Measurements from ENCODE around the gene VWA1.
"Not testable (repeated sequence)": the region's sequence is repeated elsewhere in the genome, so short reads cannot be mapped to it uniquely, and the experiment has no call there.

Gene VWA1

DNA sequence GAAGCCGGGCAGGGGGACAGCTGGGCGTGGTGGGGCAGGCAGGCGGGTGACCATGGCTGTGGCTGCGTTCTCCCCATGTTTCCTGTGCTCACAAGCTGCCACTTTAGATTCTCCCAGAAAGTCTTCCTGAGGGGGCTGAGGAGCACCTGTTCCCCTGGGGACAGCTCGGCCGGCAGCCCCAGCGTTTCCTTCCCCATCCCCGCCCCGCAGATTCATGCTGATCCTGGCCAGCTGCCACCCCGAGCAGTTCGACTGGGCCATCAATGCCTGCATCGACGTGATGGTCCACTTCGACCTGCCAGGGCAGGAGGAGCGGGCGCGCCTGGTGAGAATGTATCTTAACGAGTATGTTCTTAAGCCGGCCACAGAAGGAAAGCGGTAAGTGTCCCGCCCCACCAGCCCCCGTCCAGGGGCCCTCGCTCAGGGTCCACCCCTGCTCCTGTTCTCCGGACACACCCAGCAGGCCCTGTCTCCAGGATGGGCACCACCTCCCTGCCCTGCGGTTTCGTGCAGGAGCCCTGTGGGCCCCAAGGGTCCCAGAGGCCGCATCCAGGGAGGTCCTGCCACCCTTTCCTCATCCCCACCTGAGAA is 25.1 kb downstream of the VWA1 start:
- no peak for DNase-seq

DNA sequence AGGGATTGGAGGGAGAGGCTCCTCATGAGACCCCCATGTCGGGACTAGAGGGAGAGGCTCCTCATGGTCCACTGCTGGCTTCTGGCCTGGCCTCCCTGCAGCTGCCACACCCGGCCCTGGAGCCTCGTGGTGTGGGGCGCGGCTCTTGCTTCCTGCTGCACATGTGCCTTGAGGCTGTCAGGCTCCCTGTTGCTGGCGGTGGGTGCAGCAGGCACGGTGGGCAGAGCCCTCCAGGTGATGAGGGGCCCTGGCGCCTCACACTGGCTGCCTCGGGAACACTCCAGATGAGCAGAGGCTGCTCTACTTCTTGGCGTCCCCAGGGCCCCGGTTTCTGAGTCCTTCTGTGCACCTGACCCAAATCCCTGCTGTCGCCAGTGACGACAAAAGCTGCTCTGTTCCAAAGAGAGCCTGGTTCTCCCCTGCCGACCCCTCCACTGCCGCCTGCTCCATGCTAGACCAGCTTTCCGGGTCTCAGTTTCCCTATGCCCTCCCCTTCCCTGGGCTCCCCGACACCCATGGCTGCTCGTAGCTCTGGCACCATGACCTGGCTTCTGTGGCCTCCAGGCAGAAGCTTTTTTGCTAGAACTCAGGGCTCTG is 26.3 kb downstream of the VWA1 start:
- no peak for DNase-seq

DNA sequence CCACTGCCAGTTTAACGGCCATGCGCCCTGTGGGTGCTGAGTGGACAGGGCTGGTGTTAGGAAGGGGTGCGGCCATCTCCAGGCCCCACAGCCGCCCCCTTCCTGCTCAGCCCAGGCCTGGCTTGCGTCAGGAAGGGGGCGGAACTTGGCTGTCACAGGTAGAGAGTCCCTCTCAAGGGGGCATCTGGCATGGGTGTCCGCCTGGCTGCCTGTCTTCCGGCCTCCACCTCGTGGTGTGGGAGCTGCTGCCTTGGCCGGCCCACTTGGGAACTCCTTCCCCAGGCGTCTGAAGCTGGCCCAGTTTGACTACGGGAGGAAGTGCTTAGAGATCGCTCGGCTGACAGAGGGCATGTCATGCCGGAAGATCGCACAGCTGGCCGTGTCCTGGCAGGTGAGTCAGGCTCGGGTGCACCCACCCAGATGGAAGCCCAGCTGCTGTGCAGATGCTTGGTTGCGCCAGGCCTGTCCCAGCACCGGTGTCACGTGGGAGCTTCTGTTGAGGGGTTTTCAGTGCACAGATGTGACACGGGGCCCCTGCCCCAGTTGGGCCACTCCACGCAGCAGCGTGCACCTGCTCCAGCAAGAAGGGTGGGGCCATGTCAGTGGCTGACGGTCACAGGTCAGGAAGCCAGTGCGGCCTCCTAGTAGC is 27.0 kb downstream of the VWA1 start:
- no peak for DNase-seq

DNA sequence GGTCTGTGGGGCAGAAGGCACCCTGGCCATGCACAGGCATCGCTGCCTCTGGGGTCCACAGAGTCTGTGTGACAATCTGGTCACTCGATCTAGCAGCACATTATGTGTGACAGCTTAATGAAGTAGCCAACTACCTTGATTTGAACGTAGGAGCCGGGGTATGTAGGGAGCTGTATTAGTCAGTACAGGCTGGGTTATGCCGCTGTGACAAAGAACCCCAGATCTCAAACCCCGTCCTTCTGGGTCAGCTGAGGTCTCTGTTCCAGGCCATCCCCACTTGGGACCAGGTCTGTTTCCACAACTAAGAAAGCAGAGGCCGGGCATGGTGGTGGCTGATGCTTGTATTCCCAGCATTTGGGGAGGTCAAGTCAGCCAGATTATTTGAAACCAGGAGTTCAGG is 27.8 kb downstream of the VWA1 start:
- no peak for DNase-seq

DNA sequence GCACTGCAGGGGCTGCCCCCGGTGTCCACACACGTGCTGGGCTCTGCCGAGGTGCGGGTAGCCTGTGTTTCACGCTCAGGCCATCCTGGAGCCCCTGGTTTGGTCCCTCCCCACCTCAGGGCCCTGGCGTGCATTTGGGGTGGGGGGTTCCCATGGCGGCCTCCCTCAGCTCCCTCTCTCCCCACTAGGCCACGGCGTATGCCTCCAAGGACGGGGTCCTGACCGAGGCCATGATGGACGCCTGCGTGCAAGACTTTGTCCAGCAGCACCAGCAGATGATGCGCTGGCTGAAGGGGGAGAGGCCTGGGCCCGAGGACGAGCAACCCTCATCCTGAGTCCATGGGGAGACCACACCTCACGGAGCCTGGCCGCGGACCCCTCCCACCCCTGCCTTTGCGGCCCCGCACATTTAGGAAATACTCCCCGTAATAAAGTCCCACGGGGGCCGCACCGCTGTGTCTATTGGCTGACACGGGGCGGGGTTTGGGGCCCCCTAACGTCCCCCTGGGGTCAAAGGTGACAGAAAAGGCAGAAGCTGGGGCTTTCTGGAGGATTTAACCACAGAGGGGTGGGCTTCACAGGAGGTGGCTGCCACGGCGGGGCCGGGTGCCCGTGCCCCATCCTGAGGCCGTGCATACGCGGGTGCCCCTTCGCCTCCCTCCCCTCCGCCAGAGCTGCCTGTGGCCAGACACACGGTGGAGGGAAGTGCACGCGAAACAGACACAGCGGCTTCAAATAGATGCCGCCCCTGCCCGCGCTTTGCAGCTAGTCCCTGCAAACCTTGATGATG is 32.9 kb downstream of the VWA1 start:
- not testable (repeated sequence) for DNase-seq

DNA sequence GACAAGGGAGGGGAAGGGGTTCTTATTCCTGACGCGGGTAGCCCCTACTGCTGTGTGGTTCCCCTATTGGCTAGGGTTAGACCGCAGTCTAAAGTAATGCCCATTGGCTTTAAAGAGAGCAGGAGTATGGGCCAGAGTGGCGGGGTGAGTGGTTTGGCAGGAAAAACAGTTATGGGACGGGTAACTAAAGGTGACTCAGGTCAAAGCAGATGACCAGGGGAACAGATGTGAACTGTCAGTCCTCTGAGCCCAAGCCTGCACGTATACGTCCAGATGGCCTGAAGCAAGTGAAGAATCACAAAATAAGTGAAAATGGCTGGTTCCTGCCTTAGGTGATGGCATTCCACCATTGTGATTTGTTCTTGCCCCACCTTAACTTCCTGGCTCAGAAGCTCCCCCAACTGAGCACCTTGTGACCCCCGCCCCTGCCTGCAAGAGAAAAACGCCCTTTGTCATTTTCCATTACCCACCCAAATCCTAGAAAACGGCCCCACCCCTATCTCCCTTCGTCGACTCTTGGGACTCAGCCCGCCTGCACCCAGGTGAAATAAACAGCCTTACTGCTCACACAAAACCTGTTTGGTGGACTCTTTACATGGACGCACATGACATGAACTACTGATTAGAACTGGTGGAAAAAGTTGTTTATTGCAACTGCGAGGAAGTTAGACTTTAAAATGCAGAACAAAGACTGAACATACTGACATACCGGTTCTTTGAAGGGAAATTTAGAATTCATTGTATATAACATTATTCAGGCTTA is 35.3 kb downstream of the VWA1 start:
- DNase-seq: no peak

DNA sequence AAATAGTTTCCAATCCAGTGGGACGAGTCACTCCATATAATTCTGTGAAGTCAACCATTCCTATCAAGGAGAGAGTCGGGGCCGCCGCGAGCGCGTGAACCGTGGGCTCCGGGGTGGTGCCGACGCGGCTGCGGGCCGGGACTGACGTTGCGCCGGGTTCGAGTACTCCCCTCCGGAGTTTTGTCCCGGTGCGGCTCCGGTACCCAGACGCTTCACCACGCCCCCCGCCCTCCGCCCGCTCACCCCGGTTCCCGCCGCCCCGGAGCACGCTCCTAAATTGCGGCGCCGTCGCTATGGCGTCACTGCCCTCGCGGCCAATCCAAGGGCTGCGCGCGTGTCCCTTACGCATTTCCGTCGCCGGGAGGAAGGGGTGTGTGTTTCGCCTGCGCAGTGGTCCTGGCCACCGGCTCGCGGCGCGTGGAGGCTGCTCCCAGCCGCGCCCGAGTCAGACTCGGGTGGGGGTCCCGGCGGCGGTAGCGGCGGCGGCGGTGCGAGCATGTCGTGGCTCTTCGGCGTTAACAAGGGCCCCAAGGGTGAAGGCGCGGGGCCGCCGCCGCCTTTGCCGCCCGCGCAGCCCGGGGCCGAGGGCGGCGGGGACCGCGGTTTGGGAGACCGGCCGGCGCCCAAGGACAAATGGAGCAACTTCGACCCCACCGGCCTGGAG is 36.0 kb downstream of the VWA1 start, which contains the start of gene ATAD3B:
TSS of gene ATAD3B (plus strand) at position 377 of the 664 bp plus-strand sequence. CDS start at position 497, 120 bp downstream.
- DNase-seq: peak; percentile 79

DNA sequence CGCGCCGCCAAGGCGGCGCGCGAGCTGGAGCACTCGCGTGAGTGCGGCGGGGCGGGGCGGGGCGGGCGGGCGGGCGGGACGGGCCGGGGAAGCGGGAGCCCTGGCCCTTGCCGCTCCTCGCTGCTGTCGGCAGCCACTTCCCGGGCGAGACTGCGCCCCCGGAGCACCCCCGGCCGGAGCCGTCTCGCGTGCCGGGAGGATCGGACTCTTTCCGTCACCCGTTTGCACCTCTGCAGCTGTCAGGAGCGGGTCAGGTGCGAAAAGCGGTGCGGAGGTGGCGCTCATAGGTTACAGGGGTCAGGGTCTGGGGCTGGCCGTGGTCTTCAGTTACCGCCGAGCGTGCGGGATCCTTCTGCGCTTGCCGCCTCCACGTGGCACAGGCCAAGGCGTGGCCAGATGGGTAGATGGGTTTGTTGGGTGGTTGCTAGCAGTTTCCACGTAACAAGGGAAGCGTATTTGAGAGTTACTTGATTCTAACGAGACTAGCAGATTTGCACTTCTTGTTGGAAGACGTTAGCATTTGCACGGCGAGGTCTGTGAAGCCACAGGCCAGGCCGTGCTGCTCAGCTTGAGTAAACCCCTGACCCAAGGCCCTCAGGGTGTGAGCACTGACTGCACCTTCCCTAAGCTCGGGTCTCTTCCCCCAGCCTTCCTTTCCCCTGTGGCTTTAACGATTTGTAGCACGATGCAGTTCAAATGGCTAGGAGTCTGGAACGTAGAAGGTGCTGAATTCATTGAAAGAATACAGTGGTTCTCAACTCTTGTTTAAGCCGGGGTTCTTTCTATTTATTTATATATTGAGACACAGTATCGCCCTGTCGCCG is 36.8 kb downstream of the VWA1 start:
- DNase-seq: not testable (repeated sequence)

DNA sequence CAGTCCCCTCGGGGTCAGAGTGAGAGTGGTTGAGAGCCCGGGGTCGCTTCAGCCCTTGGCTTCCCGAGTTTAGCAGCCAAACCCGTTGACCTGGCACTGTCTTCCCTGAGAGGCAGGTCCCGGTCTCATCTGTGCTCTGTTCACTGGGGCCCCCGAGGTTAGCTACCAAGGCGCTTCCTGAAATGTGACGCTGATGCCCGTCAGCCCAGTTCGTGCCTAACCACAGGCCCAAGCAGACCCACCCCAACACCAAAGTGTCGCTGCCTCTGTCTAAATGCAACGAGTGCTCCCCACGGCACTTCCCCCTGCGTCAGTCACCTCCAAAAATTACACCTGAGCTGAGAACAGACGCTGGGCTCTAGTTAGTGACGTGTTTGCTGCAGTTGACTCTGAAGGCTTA is 40.5 kb downstream of the VWA1 start:
- not testable (repeated sequence) for DNase-seq

DNA sequence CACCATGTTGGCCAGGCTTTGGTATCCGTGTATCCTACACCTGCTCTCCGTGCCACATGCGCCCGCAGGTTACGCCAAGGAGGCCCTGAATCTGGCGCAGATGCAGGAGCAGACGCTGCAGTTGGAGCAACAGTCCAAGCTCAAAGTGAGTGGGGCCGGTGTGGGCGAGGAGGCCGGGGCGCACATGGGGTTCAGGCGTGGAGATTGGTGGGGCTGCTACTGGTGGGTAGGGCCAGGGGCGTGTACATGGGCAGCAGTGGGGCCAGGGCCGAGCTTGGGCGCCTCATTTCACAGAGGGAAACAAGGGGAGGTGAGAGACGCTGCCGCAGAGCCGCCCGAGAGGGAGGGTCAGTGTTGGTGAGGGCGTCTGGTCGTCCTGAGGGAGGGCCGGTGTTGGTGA is 41.7 kb downstream of the VWA1 start:
- DNase-seq: no peak

DNA sequence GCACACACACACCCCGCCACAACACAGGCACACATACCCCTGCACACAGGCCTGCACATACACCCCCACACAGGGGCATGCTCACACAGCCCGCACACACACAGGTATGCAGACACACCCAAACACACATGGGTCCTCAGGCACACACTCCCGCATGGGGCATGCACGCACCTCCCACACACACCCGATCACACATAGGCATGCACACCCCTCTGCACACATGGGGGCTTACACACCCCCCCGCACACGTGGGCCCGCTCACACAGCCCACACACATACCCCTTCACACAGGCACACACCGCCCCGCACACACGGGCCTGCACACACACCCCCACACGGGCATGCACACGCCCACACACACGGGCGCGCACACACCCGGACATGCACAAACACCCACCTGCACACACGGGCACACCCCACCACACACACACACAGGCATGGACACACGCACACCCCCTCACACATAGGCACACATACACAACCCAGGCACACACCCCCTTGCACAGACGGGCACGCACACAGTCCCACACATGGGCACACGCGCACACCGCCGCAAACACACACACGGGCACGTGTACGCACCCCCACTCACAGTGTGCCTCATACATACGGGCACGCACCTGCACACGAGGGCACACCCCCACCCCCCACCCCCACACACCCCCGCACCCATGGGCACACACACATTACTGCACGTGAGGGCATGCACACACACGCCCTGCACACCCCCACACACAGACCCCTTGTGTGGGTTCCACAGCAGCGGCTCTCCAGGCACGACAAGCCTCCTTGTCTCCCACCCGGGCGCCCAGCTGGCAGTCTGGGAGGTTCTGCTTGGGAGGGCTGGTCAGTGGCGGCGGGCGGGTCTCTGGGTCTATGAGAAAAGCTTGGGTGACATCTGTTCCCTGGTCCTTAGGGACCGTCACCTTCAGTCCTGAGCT is 44.3 kb downstream of the VWA1 start:
- no peak for DNase-seq

DNA sequence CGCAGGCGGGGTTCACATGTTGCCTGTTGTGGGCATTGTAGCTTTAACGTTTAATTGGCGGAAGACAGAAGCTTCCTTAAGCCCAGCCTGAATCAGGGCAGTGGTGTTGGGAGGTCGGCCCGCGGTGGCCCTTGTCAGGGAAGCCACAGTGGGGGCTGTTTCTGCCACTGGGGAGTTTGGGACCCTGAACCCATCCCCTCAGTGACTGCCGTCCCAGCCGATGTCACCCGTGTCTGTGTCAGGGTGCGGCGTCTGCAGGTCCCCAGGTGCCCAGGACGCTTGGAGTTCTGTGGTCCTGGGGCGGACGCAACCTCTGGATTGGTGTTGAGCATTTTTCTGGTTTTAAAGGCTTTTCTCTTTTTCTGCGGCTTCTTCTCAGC is 45.0 kb downstream of the VWA1 start:
- not testable (repeated sequence) for DNase-seq

DNA sequence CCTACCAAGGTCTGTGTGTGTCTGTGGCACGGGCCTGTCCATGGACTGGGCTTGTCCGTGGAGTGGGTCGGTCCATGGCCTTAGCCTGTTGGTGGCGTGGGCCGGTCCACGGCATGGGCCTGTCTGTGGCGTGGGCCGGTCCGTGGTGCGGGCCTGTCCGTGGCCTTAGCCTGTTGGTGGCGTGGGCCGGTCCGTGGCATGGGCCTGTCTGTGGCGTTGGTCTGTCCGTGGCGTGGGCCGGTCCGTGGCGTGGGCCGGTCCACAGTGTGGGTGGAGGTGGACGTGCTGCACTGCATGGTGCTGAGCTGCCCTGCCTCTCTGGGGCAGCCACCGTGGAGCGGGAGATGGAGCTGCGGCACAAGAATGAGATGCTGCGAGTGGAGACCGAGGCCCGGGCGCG is 46.3 kb downstream of the VWA1 start:
- DNase-seq: not testable (repeated sequence)

DNA sequence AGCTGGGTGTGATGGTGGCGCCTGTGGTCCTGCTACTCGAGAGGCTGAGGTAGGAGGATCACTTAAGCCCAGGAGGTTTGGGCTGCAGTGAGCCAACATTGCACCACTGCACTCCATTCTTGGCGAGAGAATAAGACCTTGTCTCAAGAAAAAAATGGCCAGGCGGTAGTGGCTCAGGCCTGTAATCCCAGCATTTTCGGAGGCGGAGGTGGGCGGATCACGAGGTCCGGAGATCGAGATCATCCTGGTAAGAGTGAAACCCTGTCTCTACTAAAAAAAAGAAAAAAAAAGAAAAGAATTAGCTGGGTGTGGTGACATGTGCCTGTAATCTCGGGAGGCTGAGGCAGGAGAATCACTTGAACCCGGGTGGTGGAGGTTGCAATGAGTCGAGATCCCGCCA is 47.4 kb downstream of the VWA1 start:
- no peak for DNase-seq

DNA sequence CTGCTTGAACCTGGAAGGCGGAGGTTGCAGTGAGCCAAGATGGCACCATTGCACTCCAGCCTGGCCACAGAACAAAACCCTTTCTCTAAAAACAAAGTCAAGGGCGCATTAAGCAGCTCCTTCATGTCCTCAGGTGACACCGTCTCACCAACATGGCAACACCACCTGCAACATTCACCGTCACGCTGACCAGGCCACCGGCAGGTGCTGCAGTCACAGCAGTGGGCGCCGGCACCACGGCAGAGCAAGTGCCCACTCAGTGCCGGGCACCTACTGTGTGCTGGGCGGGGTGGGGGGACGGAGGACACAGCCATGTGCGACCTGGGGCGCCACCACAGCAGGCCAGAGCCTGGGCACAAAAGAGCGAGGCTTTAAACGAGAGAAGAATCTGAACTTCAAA is 48.2 kb downstream of the VWA1 start:
- no peak for DNase-seq

DNA sequence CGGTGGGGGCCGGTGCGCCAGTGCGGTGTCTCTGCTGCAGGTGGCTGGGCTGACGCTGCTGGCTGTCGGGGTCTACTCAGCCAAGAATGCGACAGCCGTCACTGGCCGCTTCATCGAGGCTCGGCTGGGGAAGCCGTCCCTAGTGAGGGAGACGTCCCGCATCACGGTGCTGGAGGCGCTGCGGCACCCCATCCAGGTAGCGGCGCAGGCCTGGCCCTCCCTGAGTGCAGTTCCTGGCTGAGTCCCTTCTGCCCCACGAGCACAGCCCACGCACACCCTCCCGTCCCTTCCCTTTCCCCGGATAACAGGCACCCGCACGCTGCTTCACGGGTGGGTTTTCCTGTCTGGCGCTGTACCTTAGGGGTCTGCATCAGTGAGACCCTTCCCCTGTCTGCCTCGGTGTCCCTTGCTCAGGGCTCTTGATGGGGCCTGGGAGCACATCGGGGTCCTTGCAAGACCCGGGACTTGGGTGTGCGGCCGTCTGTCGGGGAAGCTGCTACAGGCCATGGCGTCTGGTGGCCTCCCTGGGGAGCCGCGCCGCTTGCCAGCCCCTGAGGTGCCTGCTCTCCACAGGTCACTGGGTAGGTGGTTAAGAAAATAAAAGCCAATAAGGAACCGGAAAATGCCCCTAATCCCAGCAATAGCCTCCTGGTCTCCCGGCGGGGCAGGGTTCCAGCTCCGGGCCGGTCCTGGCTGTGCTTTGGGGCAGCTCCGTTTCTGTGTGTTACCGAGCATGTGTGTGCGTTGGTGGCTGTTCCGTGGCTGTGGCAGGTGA is 49.7 kb downstream of the VWA1 start:
- not testable (repeated sequence) for DNase-seq

DNA sequence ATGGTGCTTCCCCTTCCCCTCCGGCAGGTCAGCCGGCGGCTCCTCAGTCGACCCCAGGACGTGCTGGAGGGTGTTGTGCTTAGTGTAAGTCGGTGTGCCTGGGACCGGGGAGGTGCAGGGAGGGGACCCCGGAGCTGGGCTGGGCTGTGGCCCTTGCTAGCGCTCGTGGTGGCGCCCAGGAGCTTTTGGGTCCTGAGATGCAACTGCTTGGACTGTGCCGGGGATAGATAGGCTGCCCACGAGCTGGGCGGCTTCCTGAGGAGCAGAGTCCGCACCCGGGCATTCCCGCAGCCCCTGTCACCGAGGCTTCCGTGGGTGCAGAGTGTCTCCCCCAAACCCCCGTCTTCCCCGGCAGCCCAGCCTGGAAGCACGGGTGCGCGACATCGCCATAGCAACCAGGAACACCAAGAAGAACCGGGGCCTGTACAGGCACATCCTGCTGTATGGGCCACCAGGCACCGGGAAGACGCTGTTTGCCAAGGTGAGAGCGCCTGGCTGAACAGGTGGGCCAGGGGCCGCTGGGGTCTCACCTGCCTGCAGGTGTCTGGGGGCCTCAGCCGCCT is 50.3 kb downstream of the VWA1 start:
- DNase-seq: not testable (repeated sequence)

DNA sequence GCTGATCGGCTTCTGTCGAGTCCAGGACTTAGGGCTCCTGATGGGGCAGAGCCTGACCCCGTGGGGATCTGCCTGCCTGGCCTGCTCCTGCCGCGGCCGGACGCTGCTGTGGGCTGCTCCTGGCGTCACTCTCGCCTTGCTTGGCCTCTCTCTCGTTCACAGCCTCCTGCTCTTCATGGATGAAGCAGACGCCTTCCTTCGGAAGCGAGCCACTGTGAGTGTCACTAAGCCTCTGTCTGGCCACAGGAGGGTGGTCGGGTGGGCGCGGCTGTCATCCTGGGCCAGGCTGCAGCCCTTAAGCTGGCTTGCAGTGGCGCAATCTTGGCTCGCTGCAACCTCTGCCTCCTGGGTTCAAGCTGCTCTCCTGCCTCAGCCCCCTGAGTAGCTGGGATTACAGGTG is 52.2 kb downstream of the VWA1 start:
- no peak for DNase-seq

DNA sequence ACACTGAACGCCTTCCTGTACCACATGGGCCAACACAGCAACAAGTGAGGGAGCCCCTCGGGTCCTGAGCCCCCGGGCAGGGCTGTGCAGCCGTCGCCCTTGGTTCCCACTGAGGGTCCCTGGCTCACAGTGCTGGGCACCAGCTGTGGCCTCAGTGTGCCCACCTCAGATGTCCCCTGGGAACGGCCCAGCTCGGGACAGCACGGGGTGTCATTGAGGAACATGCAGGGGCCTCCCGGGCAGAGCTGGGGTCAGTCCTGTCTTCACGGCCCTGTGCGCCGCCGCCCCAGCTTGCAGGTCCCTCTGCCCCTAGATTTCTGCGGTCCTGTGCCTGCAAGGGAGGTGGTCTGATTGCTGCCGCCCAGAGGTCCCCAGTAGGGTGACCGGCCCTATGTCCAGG is 53.7 kb downstream of the VWA1 start:
- DNase-seq: no peak
